ENCODE measurements around the gene CHTF18. TPM values are rescaled to one million over a fixed set of nuclear protein-coding genes. Genes with fewer than 3 reads are reported as not detected.

Gene CHTF18
- total and polyA plus RNA-seq, 10 of the 15 experiments (the other 5 are each of a cell fraction or from before 2014, with no cell fraction given): 1.6 to 87.8 (median 19.4) TPM

GRCh38 chr16:824601-825000, 36.2 kb downstream of the CHTF18 start (continued):
- TF ChIP-seq MAX (IDR thresholded peaks at IDR 0.05; ENCODE audit: low read depth, low read length): no peak

GRCh38 chr16:825341-826061, 37.1 kb downstream of the CHTF18 start:
- WGBS (ENCODE audit: insufficient coverage, insufficient replicate concordance, low lambda C conversion rate, missing lambda C conversion rate): 62% methylated on average over 34 of the region's 36 CpGs
- Histone ChIP-seq H3K27ac (ENCODE audit: control insufficient read depth, insufficient read depth) (no peak overlapping the region), H3K9ac (ENCODE audit: control insufficient read depth, insufficient read depth, low read length) (no peak overlapping the region), H4K20me1 (ENCODE audit: control insufficient read depth, insufficient read depth) (no peaks in the 10 kb centered on the region), H3K4me1 (ENCODE audit: control insufficient read depth, insufficient read depth, low read length) (no peaks in the 10 kb centered on the region), H3K27me3 (replicated peaks in 1 of 2; ENCODE audit: control insufficient read depth in 2 of 2, insufficient read depth in 2 of 2, low read length in 1 of 2) (no peaks in the 10 kb centered on the region), H3K4me3 (no peak overlapping the region), H3K4me2 (ENCODE audit: control insufficient read depth, insufficient read depth) (no peak overlapping the region), H3K9me3 (replicated peaks; ENCODE audit: control insufficient read depth, insufficient read depth, low read length) (no peaks in the 10 kb centered on the region; the same call in 2 of the 3 replicates), H3K36me3 (ENCODE audit: control insufficient read depth in 2 of 2, insufficient read depth in 2 of 2, low read length in 1 of 2) (no peaks in the 10 kb centered on the region), H3K79me2 (ENCODE audit: control insufficient read depth, insufficient read depth, low read length) (no peaks in the 10 kb centered on the region), H2AFZ (ENCODE audit: control insufficient read depth, low read depth, low read length) (no peak overlapping the region)
- intact Hi-C loops (cut with micrococcal nuclease; ENCODE audit: unreplicated experiment) (no loop called here), in situ Hi-C loops (cut with MboI) (no loop called here)
- ChIA-PET RAD21 (ENCODE audit: unreplicated experiment) (no interaction called here), SMC1A (ENCODE audit: uncharacterized antibody, unreplicated experiment) (no interaction called here), POLR2A (no interaction called here), CTCF (no interaction called here)
- no peak for FAIRE-seq
- BruUV-seq (replicated peaks): no TSS peak
- no peak for DNase-seq (ENCODE audit: low read depth, low spot score)
- ATAC-seq: no peak
- no peak for TF ChIP-seq TCF3 (IDR thresholded peaks at IDR 0.05; ENCODE audit: borderline replicate concordance, insufficient read depth, low read depth, low read length)
- TF ChIP-seq CBFB (IDR thresholded peaks at IDR 0.05; ENCODE audit: low read depth): no peak
- TF ChIP-seq MLLT1 (IDR thresholded peaks at IDR 0.05): no peak
- TF ChIP-seq MEF2B (IDR thresholded peaks at IDR 0.05; ENCODE audit: partially characterized antibody, poor library complexity, severe bottlenecking): no peak
- no peak for TF ChIP-seq IRF4 (IDR thresholded peaks at IDR 0.05; ENCODE audit: low read depth, low read length)
- TF ChIP-seq RELB (IDR thresholded peaks at IDR 0.05; ENCODE audit: low read depth): no peak
- no peak for TF ChIP-seq BCL3 (IDR thresholded peaks at IDR 0.05; ENCODE audit: borderline replicate concordance, insufficient read depth, low read depth, low read length, poor library complexity, severe bottlenecking)
- TF ChIP-seq FOS (IDR thresholded peaks at IDR 0.05; ENCODE audit: borderline replicate concordance, extremely low read depth, insufficient read length): no peak
- no peak for TF ChIP-seq FOXK2 (IDR thresholded peaks at IDR 0.05)
- TF ChIP-seq HDGF (IDR thresholded peaks at IDR 0.05): no peak
- no peak for TF ChIP-seq NR2F1 (conservative IDR thresholded peaks at IDR 0.05)
- no peak for TF ChIP-seq RAD21 (IDR thresholded peaks at IDR 0.05; ENCODE audit: insufficient read depth, low read depth, low read length)
- TF ChIP-seq KAT2A (conservative IDR thresholded peaks at IDR 0.05; ENCODE audit: control insufficient read depth, low read depth, low read length): no peak
- no peak for TF ChIP-seq NRF1 (conservative IDR thresholded peaks at IDR 0.05; ENCODE audit: low read depth, low read length)
- no peak for TF ChIP-seq SMARCA5 (IDR thresholded peaks at IDR 0.05)
- TF ChIP-seq BACH1 (IDR thresholded peaks at IDR 0.05; ENCODE audit: borderline replicate concordance): no peak
- TF ChIP-seq ZZZ3 (IDR thresholded peaks at IDR 0.05; ENCODE audit: control insufficient read depth, insufficient read length, low read depth): no peak
- no peak for TF ChIP-seq ZNF207 (IDR thresholded peaks at IDR 0.05; ENCODE audit: borderline replicate concordance)
- TF ChIP-seq IKZF2 (IDR thresholded peaks at IDR 0.05): no peak

Data from GM12878 (cell line).